ENCODE results near the gene TSPYL6. TPM values are rescaled to one million over a fixed set of nuclear protein-coding genes. Genes with fewer than 3 reads are reported as not detected.

TSPYL6 gene
- total and polyA plus RNA-seq, 2 of the 8 experiments (the other 6 are each of a cell fraction or from before 2014, with no cell fraction given) = not detected

- TF ChIP-seq ZNF274 (IDR thresholded peaks at IDR 0.05; ENCODE audit: borderline replicate concordance, extremely low read depth, low read length) = no peak
- no peak for TF ChIP-seq KDM4A (IDR thresholded peaks at IDR 0.05; ENCODE audit: low read depth, low read length, severe bottlenecking)
- no peak for TF ChIP-seq NRF1 (IDR thresholded peaks at IDR 0.05; ENCODE audit: low read depth, low read length)
- TF ChIP-seq TBP (IDR thresholded peaks at IDR 0.05; ENCODE audit: low read depth, low read length) = no peak
- no peak for TF ChIP-seq RAD21 (IDR thresholded peaks at IDR 0.05 in 1 of 2, conservative IDR thresholded peaks at IDR 0.05 in 1 of 2; ENCODE audit: low read depth in 2 of 2, low read length in 2 of 2)
- no peak for TF ChIP-seq USF2 (IDR thresholded peaks at IDR 0.05; ENCODE audit: low read length)
- no peak for TF ChIP-seq JUND (IDR thresholded peaks at IDR 0.05; ENCODE audit: low read length)
- no peak for TF ChIP-seq POLR2A (IDR thresholded peaks at IDR 0.05; ENCODE audit: control extremely low read depth in 1 of 2, low read depth in 2 of 2, low read length in 2 of 2)
- TF ChIP-seq E2F6 (IDR thresholded peaks at IDR 0.05) = no peak
- no peak for TF ChIP-seq SIN3A (conservative IDR thresholded peaks at IDR 0.05 in 1 of 2, IDR thresholded peaks at IDR 0.05 in 1 of 2; ENCODE audit: low read depth in 1 of 2, low read length in 2 of 2)
These were observed 6.2 kb upstream of the TSPYL6 start (continued) for GRCh38 chr2:54262015-54262765.

Data from H1 (cell line).